Endothelial cell (in vitro differentiated cells): ENCODE data around the gene FRRS1. TPM values are rescaled to one million over a fixed set of nuclear protein-coding genes. Genes with fewer than 3 reads are reported as not detected.

Experiments
- DNase-seq: peaks from one replicate; pipeline ENCODE4 v3.0.0; 2021; ENCODE audit warnings: low spot score
- H3K27ac Mint-ChIP-seq: one replicate; pipeline ENCODE4 v1.8.0; 2021; ENCODE audit warnings: mixed read lengths, inconsistent platforms; ENCODE audit not compliant: unreplicated experiment
- H3K27me3 Mint-ChIP-seq: one replicate; pipeline ENCODE4 v1.8.0; 2021; ENCODE audit warnings: mild to moderate bottlenecking, moderate library complexity, mixed read lengths, inconsistent platforms; ENCODE audit not compliant: unreplicated experiment
- H3K36me3 Mint-ChIP-seq: one replicate; pipeline ENCODE4 v1.8.0; 2021; ENCODE audit warnings: mild to moderate bottlenecking, low read depth, mixed read lengths, inconsistent platforms; ENCODE audit not compliant: unreplicated experiment
- H3K4me1 Mint-ChIP-seq: one replicate; pipeline ENCODE4 v1.8.0; 2021; ENCODE audit warnings: mild to moderate bottlenecking, mixed read lengths, inconsistent platforms; ENCODE audit not compliant: unreplicated experiment
- H3K4me3 Mint-ChIP-seq: one replicate; pipeline ENCODE4 v1.8.0; 2021; ENCODE audit warnings: mild to moderate bottlenecking, mixed read lengths, inconsistent platforms; ENCODE audit not compliant: unreplicated experiment
- H3K9me3 Mint-ChIP-seq: one replicate; pipeline ENCODE4 v1.8.0; 2021; ENCODE audit warnings: mixed read lengths, inconsistent platforms; ENCODE audit not compliant: unreplicated experiment
- CTCF ChIP-seq: fragments of 200-600 bp; sonication (generic); IDR thresholded peaks from one replicate; pipeline ENCODE4 v1.5.0; 2021; ENCODE audit warnings: antibody characterized with exemption; ENCODE audit not compliant: unreplicated experiment
- total RNA-seq: library from RNA; stranded (reverse); fragmentation: NEBNext Ultra II Directional; extraction: Animal tissue kit (Norgen Biotek cat#: 25700); gene quantifications from one replicate; pipeline ENCODE4 v1.2.1, GENCODE V29; 2021; ENCODE audit not compliant: unreplicated experiment

FRRS1 gene
- total RNA-seq, 1 donor from 2014 or later: 4.1 TPM

DNA sequence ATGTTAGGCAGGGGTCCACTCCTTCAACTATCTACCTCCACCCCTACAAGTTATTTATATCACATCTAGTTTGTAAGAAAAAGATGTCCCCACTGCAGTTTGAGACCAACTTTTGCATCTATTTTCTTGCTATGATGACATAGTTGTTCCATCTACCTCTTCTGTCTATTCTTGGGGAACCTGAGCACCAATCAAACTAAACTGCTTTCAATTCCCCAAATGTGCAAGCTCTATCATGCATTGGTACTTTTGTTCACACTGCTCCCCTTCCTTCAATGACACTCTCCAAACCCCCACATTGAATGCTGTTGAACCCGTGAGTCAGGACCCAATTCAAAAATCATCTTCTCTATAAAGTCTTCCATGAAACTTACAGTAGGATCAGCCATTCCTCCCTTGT is 16.0 kb upstream of the FRRS1 start:
- Mint-ChIP-seq H3K27ac (no peak overlapping the region), H3K4me1 (no peaks in the 10 kb centered on the region), H3K36me3 (no peaks in the 10 kb centered on the region), H3K9me3 (no peaks in the 10 kb centered on the region), H3K27me3 (no peaks in the 10 kb centered on the region), H3K4me3 (no peak overlapping the region)
- no peak for DNase-seq
- no peak for TF ChIP-seq CTCF

GRCh38 chr1:99781798-99782197 is 15.4 kb upstream of the FRRS1 start:
- no peak for TF ChIP-seq CTCF
- H3K27me3 Mint-ChIP-seq: no peaks in the 10 kb centered on the region
- no peak overlapping the region for H3K27ac Mint-ChIP-seq
- no peaks in the 10 kb centered on the region for H3K36me3 Mint-ChIP-seq
- H3K4me3 Mint-ChIP-seq: no peak overlapping the region
- no peaks in the 10 kb centered on the region for H3K9me3 Mint-ChIP-seq
- no peaks in the 10 kb centered on the region for H3K4me1 Mint-ChIP-seq
- DNase-seq: no peak

GRCh38 chr1:99777752-99778151 is 11.3 kb upstream of the FRRS1 start:
- no peak for DNase-seq
- H3K27me3 Mint-ChIP-seq: no peaks in the 10 kb centered on the region
- H3K36me3 Mint-ChIP-seq: no peaks in the 10 kb centered on the region
- H3K4me3 Mint-ChIP-seq: no peak overlapping the region
- H3K9me3 Mint-ChIP-seq: no peaks in the 10 kb centered on the region
- H3K4me1 Mint-ChIP-seq: no peaks in the 10 kb centered on the region
- H3K27ac Mint-ChIP-seq: no peak overlapping the region
- TF ChIP-seq CTCF: no peak

DNA sequence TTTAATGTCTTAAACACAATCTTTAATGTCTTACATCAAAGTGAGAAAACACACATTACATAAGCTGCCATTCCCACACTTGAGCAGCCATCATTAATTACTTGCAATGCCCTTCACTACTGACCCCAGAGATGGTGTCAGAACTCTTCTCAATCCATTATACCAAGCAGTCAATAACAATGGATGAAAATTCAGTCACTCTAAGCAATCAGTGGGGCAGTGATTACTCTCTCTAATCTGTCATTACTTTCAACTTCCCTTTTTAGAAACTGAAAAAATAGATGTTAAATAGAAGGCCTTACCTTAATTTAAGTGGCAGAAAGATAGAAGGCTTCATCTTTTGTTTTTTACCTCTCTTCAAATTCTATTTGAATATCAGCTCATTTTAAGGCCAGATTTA is 9.7 kb upstream of the FRRS1 start:
- Mint-ChIP-seq H3K27ac (no peak overlapping the region), H3K9me3 (no peaks in the 10 kb centered on the region), H3K4me1 (no peaks in the 10 kb centered on the region), H3K27me3 (no peaks in the 10 kb centered on the region), H3K4me3 (no peak overlapping the region), H3K36me3 (no peaks in the 10 kb centered on the region)
- DNase-seq: no peak
- TF ChIP-seq CTCF: no peak

- Mint-ChIP-seq H3K27ac (no peak overlapping the region), H3K4me1 (no peaks in the 10 kb centered on the region), H3K9me3 (no peaks in the 10 kb centered on the region), H3K4me3 (no peak overlapping the region), H3K27me3 (no peaks in the 10 kb centered on the region), H3K36me3 (no peaks in the 10 kb centered on the region)
- no peak for DNase-seq
- TF ChIP-seq CTCF: no peak
Observed at GRCh38 chr1:99772809-99773208, 6.4 kb upstream of the FRRS1 start.
